HCT116 (cell line): ENCODE data around the gene UBE3B. TPM values are rescaled to one million over a fixed set of nuclear protein-coding genes. Genes with fewer than 3 reads are reported as not detected.

ENCODE experiments used
- ATAC-seq: fragments of 200-7000 bp; cut with Tn5 transposase; 2 replicates; pipeline ENCODE4 v1.9.1; 2020; ENCODE audit warnings: mild to moderate bottlenecking, moderate library complexity
- BruUV-seq: library from RNA; stranded (reverse); fragments of 400-500 nt; replicated peaks from 2 replicates; lab custom pipeline; 2021; lab: Mats Ljungman, UMichigan
- CTCF ChIA-PET: fragments of 300-600 bp; sonication (Branson Sonifier 250); formaldehyde crosslinking; loops from one replicate; lab custom pipeline; 2021; ENCODE audit warnings: antibody characterized with exemption; lab: Charles Lee
- POLR2A ChIA-PET: fragments of 300-600, 350-600 bp; sonication (Branson Sonifier 250); formaldehyde crosslinking; loops from one replicate; lab custom pipeline; 2021; ENCODE audit warnings: antibody characterized with exemption; lab: Charles Lee
- RAD21 ChIA-PET, 2 experiments: fragments of 300-600 bp; sonication (Branson Sonifier 250); formaldehyde crosslinking; loops; one replicate each; lab custom pipeline; 2023; ENCODE audit warnings: low total read pairs in 2 of 2; ENCODE audit not compliant: uncharacterized antibody in 2 of 2, unreplicated experiment in 2 of 2, low non-redundant PET in 1 of 2; lab: Charles Lee
- DNase-seq: peaks from one replicate; pipeline ENCODE4 v3.0.0-alpha.2; 2010; ENCODE audit warnings: low read depth, low spot score
- H2AFZ ChIP-seq: fragments of 200-600 bp; shearing (Covaris generic), sonication (generic); 2 replicates; pipeline ENCODE4 v1.6.1; 2017; ENCODE audit warnings: low read depth, mixed run types, mixed read lengths, antibody characterized with exemption, low read length; ENCODE audit not compliant: poor library complexity, severe bottlenecking
- H3K27ac ChIP-seq: 2 replicates; pipeline ENCODE4 v1.5.1; 2012; ENCODE audit warnings: low read depth, low read length
- H3K27me3 ChIP-seq: fragments of 200-600 bp; sonication (generic); 2 replicates; pipeline ENCODE4 v1.6.1; 2016; ENCODE audit warnings: mixed run types, low read length, mixed read lengths; ENCODE audit not compliant: insufficient read depth
- H3K36me3 ChIP-seq, 2 experiments: fragments of 200-500 bp in 1 of 2; fragments of 200-600 bp in 1 of 2; sonication (Bioruptor generic) in 1 of 2; sonication (generic) in 1 of 2; 2 replicates each; pipeline versions ENCODE4 v1.5.1 to v1.6.1; 2014 to 2016; ENCODE audit warnings: low read length in 2 of 2, inconsistent platforms in 1 of 2, mixed read lengths in 1 of 2, mixed run types in 1 of 2; ENCODE audit not compliant: insufficient read depth in 2 of 2, control insufficient read depth in 1 of 2
- H3K4me1 ChIP-seq, 2 experiments: fragments of 200-600 bp in 1 of 2; sonication (generic) in 1 of 2; 2 replicates each; pipeline versions ENCODE4 v1.5.1 to v1.6.1; 2012 to 2017; ENCODE audit warnings: low read length in 2 of 2, inconsistent platforms in 1 of 2, mild to moderate bottlenecking in 1 of 2, mixed read lengths in 1 of 2, mixed run types in 1 of 2, moderate library complexity in 1 of 2; ENCODE audit not compliant: insufficient read depth in 2 of 2, control insufficient read depth in 1 of 2
- H3K4me2 ChIP-seq: fragments of 200-600 bp; sonication (generic); 2 replicates; pipeline ENCODE4 v1.6.1; 2017; ENCODE audit warnings: mixed run types, low read length, mixed read lengths
- H3K4me3 ChIP-seq, 2 experiments: fragments of 200-600 bp in 1 of 2; sonication (generic) in 1 of 2; replicated peaks in 1 of 2; 2 replicates each; pipeline ENCODE4 v1.5.1; 2011 to 2016; ENCODE audit warnings: low read length in 2 of 2, control low read depth in 1 of 2, low read depth in 1 of 2, mild to moderate bottlenecking in 1 of 2, mixed read lengths in 1 of 2, mixed run types in 1 of 2
- H3K79me2 ChIP-seq: fragments of 200-600 bp; sonication (generic); 2 replicates; pipeline ENCODE4 v1.6.1; 2017; ENCODE audit warnings: mild to moderate bottlenecking, mixed run types, low read length, moderate library complexity, mixed read lengths; ENCODE audit not compliant: insufficient read depth
- H3K9ac ChIP-seq: fragments of 200-600 bp; sonication (generic); 2 replicates; pipeline ENCODE4 v1.6.1; 2016; ENCODE audit warnings: low read length, mixed read lengths
- H3K9me2 ChIP-seq: fragments of 200-600 bp; sonication (generic), shearing (Covaris generic); 2 replicates; pipeline ENCODE4 v1.6.1; 2017; ENCODE audit warnings: mixed run types, mild to moderate bottlenecking, moderate library complexity; ENCODE audit not compliant: insufficient read depth
- H3K9me3 ChIP-seq, 2 experiments: fragments of 200-500 bp in 1 of 2; fragments of 200-600 bp in 1 of 2; sonication (Bioruptor generic) in 1 of 2; sonication (generic) in 1 of 2; 2 replicates each; pipeline ENCODE4 v1.6.1; 2014 to 2017; ENCODE audit warnings: low read length in 2 of 2, mixed read lengths in 2 of 2, inconsistent platforms in 1 of 2, low read depth in 1 of 2, mild to moderate bottlenecking in 1 of 2, mixed run types in 1 of 2, moderate library complexity in 1 of 2; ENCODE audit not compliant: control insufficient read depth in 1 of 2, insufficient read depth in 1 of 2
- H4K20me1 ChIP-seq: fragments of 200-600 bp; sonication (generic), shearing (Covaris generic); 2 replicates; pipeline ENCODE4 v1.6.1; 2017; ENCODE audit warnings: mixed run types, mild to moderate bottlenecking, moderate library complexity; ENCODE audit not compliant: insufficient read depth
- CBX3 ChIP-seq: IDR thresholded peaks from 2 replicates; pipeline ENCODE4 v1.6.1; 2012; ENCODE audit warnings: low read depth
- CEBPB ChIP-seq: IDR thresholded peaks from 2 replicates; pipeline ENCODE4 v1.6.1; 2012; ENCODE audit warnings: low read depth
- EGR1 ChIP-seq: IDR thresholded peaks from 2 replicates; pipeline ENCODE4 v1.6.1; 2012; ENCODE audit warnings: low read depth
- ELF1 ChIP-seq: IDR thresholded peaks from 2 replicates; pipeline ENCODE4 v1.6.1; 2012; ENCODE audit warnings: low read depth, borderline replicate concordance
- EZH2 ChIP-seq: fragments of 200-600 bp; sonication (generic); IDR thresholded peaks from 2 replicates; pipeline ENCODE4 v1.6.1; 2017; ENCODE audit warnings: antibody characterized with exemption, mixed run types
- EZH2phosphoT487 ChIP-seq: fragments of 200-600 bp; IDR thresholded peaks from 2 replicates; pipeline ENCODE4 v1.6.1; 2018; ENCODE audit warnings: antibody characterized with exemption, borderline replicate concordance
- FOSL1 ChIP-seq: IDR thresholded peaks from 2 replicates; pipeline ENCODE4 v1.6.1; 2012; ENCODE audit warnings: low read depth
- POLR2AphosphoS5 ChIP-seq: IDR thresholded peaks from 2 replicates; pipeline ENCODE4 v1.6.1; 2011; ENCODE audit warnings: mild to moderate bottlenecking, low read depth, low read length, moderate library complexity
- RAD21 ChIP-seq: IDR thresholded peaks from 2 replicates; pipeline ENCODE4 v1.6.1; 2012; ENCODE audit warnings: low read depth, mild to moderate bottlenecking
- SIN3A ChIP-seq: IDR thresholded peaks from 2 replicates; pipeline ENCODE4 v1.6.1; 2012; ENCODE audit warnings: low read depth
- SP1 ChIP-seq: IDR thresholded peaks from 2 replicates; pipeline ENCODE4 v1.6.1; 2012; ENCODE audit warnings: low read depth
- YY1 ChIP-seq: IDR thresholded peaks from 2 replicates; pipeline ENCODE4 v1.6.1; 2011; ENCODE audit warnings: low read length, low read depth, moderate library complexity, mild to moderate bottlenecking; ENCODE audit not compliant: insufficient replicate concordance; ENCODE audit errors: extremely low read depth
- ZBTB33 ChIP-seq: IDR thresholded peaks from 2 replicates; pipeline ENCODE4 v1.6.1; 2011; ENCODE audit warnings: mild to moderate bottlenecking, low read length, moderate library complexity; ENCODE audit not compliant: insufficient replicate concordance; ENCODE audit errors: extremely low read depth
- ZFX ChIP-seq: fragments of 450-650 bp; IDR thresholded peaks from 2 replicates; pipeline ENCODE4 v1.6.1; 2017
- ZNF274 ChIP-seq: fragments of 200-500 bp; sonication (Bioruptor generic); IDR thresholded peaks from 2 replicates; pipeline ENCODE4 v1.6.1; 2014; ENCODE audit warnings: mild to moderate bottlenecking, low read depth, low read length, inconsistent platforms
- intact Hi-C: fragments of 100-400 bp; cut with micrococcal nuclease; formaldehyde crosslinking; loops from 2 replicates; pipeline ENCODE4 v1.10.0; 2022
- total RNA-seq: library from RNA; stranded (reverse); gene quantifications from one replicate; pipeline ENCODE4 v1.2.1, GENCODE V29; 2021; ENCODE audit not compliant: unreplicated experiment
- TF ChIP-seq, protein P1 (sequence below): IDR thresholded peaks from 2 replicates; pipeline ENCODE4 v1.6.1; 2012; ENCODE audit warnings: low read depth
- TF ChIP-seq, protein P2 (sequence below): IDR thresholded peaks from 2 replicates; pipeline ENCODE4 v1.6.1; 2012
- TF ChIP-seq, protein P3 (sequence below), 3 experiments: fragments of 200-600 bp in 1 of 3; sonication (generic) in 1 of 3; IDR thresholded peaks in 2 of 3; conservative IDR thresholded peaks in 1 of 3; 2 replicates each; pipeline ENCODE4 v1.5.1; 2012 to 2017; ENCODE audit warnings: low read depth in 2 of 3, low read length in 2 of 3, antibody characterized with exemption in 1 of 3, borderline replicate concordance in 1 of 3, control low read depth in 1 of 3, mild to moderate bottlenecking in 1 of 3, mixed read lengths in 1 of 3, mixed run types in 1 of 3, moderate library complexity in 1 of 3; ENCODE audit not compliant: insufficient read depth in 1 of 3

The UBE3B gene
- total RNA-seq, 1 experiment from 2014 or later, result 28.9 TPM

DNA sequence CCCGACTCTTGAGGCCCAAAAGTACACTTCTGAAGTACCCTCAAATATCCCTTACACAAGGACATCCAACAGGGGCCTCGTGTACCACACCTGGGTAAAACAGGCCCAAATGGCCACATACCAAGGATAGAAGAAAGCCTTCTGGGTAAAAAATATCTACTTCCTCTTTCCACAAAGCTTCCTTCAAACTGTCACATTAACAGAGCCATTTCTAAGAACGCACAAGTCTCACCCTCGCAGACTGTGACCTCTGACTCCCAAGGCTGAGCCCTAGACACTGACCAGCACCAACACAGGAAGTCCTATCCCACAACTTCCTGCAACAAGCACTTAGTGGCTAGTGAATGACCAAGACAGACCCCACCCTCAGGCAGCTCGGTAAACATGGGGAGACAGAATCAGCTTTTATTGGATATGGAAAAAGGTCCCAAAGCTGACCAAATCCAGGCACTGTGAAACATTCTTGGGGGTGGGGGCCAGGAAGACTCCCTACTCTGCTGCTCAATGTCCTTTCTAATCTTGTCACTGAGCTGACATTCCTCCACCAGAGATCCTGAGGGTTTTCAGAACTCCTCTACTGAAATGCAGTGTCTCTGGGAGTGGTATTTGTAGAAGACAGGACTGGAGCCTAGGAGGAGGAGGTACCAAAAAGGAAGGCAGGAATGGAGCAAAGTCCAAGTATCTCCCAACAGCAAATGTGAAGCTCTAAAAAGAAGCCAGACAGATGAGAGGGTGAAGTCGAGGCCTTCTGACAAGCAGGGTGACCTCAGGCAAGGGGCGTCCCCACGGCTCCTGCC lies 16.2 kb upstream of the UBE3B start:
- Histone ChIP-seq H3K9ac (no peak overlapping the region), H3K36me3 (peaks cover 12 to 28% of the 10 kb centered on the region in 2 experiments; a peak in 3 of 4 replicates), H3K27ac (no peak overlapping the region), H3K4me2 (peak overlapping the region; percentile 70), H3K9me3 (no peaks in the 10 kb centered on the region), H4K20me1 (peaks cover 4% of the 10 kb centered on the region; the same call in 1 of the 2 replicates), H3K9me2 (no peaks in the 10 kb centered on the region), H3K79me2 (peaks cover 62% of the 10 kb centered on the region), H3K4me3 (no peak overlapping the region), H3K4me1 (peaks cover 39 to 44% of the 10 kb centered on the region in 2 experiments), H2AFZ (no peak overlapping the region), H3K27me3 (no peaks in the 10 kb centered on the region)
- intact Hi-C loops, result no loop called here
- POLR2A ChIA-PET, result no interaction called here
- no peak for DNase-seq
- no peak for TF ChIP-seq CBX3
- TF ChIP-seq EZH2, result no peak
- TF ChIP-seq, protein P1, sequence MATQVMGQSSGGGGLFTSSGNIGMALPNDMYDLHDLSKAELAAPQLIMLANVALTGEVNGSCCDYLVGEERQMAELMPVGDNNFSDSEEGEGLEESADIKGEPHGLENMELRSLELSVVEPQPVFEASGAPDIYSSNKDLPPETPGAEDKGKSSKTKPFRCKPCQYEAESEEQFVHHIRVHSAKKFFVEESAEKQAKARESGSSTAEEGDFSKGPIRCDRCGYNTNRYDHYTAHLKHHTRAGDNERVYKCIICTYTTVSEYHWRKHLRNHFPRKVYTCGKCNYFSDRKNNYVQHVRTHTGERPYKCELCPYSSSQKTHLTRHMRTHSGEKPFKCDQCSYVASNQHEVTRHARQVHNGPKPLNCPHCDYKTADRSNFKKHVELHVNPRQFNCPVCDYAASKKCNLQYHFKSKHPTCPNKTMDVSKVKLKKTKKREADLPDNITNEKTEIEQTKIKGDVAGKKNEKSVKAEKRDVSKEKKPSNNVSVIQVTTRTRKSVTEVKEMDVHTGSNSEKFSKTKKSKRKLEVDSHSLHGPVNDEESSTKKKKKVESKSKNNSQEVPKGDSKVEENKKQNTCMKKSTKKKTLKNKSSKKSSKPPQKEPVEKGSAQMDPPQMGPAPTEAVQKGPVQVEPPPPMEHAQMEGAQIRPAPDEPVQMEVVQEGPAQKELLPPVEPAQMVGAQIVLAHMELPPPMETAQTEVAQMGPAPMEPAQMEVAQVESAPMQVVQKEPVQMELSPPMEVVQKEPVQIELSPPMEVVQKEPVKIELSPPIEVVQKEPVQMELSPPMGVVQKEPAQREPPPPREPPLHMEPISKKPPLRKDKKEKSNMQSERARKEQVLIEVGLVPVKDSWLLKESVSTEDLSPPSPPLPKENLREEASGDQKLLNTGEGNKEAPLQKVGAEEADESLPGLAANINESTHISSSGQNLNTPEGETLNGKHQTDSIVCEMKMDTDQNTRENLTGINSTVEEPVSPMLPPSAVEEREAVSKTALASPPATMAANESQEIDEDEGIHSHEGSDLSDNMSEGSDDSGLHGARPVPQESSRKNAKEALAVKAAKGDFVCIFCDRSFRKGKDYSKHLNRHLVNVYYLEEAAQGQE, result no peak
- TF ChIP-seq SP1, result no peak
- TF ChIP-seq EZH2phosphoT487, result no peak
- TF ChIP-seq ZNF274, result no peak
- no peak for TF ChIP-seq EGR1
- TF ChIP-seq YY1, result no peak
- TF ChIP-seq RAD21, result no peak
- no peak for TF ChIP-seq ZBTB33
- TF ChIP-seq CEBPB, result no peak
- TF ChIP-seq, protein P2, sequence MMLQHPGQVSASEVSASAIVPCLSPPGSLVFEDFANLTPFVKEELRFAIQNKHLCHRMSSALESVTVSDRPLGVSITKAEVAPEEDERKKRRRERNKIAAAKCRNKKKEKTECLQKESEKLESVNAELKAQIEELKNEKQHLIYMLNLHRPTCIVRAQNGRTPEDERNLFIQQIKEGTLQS, result no peak
- no peak for TF ChIP-seq SIN3A
- no peak for TF ChIP-seq FOSL1
- no peak for TF ChIP-seq POLR2AphosphoS5
- no peak for TF ChIP-seq ELF1
- TF ChIP-seq ZFX, result no peak
- TF ChIP-seq, protein P3, sequence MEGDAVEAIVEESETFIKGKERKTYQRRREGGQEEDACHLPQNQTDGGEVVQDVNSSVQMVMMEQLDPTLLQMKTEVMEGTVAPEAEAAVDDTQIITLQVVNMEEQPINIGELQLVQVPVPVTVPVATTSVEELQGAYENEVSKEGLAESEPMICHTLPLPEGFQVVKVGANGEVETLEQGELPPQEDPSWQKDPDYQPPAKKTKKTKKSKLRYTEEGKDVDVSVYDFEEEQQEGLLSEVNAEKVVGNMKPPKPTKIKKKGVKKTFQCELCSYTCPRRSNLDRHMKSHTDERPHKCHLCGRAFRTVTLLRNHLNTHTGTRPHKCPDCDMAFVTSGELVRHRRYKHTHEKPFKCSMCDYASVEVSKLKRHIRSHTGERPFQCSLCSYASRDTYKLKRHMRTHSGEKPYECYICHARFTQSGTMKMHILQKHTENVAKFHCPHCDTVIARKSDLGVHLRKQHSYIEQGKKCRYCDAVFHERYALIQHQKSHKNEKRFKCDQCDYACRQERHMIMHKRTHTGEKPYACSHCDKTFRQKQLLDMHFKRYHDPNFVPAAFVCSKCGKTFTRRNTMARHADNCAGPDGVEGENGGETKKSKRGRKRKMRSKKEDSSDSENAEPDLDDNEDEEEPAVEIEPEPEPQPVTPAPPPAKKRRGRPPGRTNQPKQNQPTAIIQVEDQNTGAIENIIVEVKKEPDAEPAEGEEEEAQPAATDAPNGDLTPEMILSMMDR (IDR thresholded peaks at IDR 0.05 in 2 of 3, conservative IDR thresholded peaks at IDR 0.05 in 1 of 3; ENCODE audit: borderline replicate concordance in 1 of 3, insufficient read depth in 1 of 3, low read depth in 2 of 3, low read length in 2 of 3), result no peak
- no peak for ATAC-seq
- BruUV-seq, result no TSS peak
- RAD21 ChIA-PET, result no interaction called here
- CTCF ChIA-PET, result interaction anchor here (1.1 kb wide), 1 partner anchor 33 kb away, joined by 3 read pairs; no protein-coding TSS in a partner anchor
